Activated CD4-positive, alpha-beta T cell treated with anti-CD3 and anti-CD28 coated beads for 1 hour (primary cell): Measurements from ENCODE around the gene ERICH6B.

Experiments
- DNase-seq: peaks from one replicate; pipeline ENCODE4 v3.0.0-alpha.2; 2020

Gene ERICH6B

DNA sequence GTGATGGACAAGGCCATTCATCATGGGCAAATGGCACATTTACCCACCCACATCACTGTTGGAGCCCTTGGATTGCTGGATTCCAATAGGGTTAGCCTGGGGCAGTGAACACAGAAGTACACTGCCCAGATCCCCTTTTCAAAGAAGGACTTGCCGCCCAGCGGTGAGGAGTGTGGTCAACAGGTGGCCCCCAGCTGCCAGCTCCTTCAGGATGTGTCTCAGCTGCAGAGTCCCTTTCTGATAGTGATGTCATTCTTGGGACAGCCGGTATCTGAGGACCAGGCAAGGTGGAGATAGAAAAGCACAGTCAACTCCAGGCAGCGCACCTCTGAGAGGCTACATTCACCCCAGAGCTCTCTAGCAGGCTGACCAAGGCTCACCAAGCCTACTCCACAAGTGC is 16.9 kb downstream of the ERICH6B start:
- DNase-seq = no peak

DNA sequence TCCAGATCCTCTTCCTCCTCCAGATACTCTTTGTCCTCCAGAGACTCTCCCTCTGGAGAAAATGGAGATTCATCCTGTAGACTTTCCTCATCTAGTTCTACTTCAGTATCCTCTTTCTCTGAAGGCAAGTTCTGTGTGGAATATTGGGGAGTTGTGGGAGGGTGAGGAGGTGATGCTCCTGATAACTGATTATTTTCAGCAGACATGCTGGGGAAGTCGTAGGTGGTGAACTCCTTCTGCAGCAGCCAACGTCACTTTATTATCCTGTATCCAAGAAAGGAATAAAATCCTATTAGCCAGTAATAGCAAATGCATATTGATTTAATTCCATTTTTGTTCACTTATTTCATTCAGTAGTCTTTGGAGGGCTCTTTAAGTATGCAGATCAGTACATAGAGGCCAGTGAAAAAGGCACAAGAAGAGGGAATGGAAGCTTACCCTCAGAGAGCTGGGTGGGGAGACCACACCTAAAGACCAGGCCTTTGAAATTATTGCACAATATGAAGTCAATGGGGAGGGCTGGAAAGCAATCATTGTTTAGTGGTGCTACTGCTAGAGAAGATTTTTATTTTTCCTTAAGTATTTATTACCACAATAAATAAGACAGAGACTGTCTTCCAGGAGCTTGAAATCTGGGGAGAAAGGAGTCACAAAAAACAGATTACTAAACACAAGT is 18.6 kb downstream of the ERICH6B start:
- DNase-seq = no peak

DNA sequence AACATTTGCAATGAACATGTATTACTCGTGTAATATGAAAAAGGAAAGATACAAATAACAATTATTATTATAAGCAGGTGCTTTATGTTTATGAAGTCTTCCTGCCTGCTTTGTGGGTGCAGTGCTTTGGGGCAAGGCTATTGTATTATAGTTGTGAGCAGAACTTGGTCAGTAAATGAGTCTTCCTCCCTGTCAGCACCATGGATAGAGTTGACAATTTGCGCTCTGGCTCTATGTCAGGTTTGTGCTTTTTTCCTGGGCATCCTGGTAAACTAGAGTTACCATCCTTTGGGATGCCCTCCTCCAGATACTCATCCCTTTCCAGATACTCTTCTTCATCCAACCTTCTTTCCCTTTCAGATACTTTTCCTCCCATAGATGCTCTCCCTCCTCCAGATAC is 19.6 kb downstream of the ERICH6B start:
- no peak for DNase-seq

DNA sequence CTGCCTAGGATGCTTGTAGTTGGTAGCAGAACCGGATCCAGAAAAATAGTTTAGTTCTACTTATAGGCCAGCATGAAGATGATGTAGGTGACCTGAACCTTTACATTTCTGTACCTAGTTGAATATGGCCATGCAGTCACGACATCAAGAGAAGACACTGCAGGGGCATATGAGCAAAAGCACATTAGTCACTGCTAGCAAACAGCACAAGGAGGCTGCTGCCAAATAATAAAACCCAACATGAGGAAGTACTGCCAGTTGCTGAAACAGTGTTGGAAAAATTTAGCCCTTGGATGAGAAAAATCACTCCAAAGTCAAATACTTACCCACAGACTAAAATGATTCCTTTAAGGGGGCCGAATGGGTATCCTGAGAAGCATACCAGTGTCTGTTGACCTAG is 20.8 kb downstream of the ERICH6B start:
- no peak for DNase-seq

DNA sequence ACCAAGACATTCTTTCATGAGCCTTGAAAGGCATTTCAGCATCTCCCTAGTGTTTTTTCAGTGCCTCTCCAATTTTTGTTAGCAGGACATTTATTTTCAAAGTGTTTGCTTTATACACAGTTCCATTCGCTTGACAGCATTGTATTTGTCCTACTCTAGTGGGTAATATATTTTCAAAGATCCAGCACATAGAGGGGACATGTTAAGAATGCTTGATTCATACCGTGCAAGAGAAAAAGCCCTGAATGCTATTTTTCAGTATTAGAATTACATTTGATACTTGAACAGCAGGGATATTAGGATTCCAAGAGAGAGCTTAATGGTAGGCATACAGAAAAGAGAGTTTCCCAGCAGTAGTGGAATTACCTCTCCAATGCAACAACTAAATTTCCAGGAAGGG is 21.3 kb downstream of the ERICH6B start:
- no peak for DNase-seq

DNA sequence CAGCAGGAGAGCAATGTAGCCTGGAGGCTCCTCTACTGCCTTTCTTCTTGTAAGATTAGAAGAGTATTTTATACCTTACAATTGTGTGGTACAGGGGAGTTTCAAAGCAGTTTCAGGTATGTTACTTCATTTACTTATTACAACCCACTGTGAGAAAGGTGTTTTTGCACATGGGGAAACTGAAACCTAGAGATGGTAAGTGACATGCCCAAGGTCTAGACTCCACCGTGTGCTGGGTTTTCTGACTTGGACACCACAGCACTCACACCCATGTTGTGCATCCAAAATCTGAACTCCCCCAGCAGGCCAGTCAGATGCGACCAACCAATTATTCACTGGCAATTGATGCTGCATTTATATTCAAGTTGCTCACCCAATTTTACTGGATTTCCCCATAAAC is 22.8 kb downstream of the ERICH6B start:
- DNase-seq = no peak

DNA sequence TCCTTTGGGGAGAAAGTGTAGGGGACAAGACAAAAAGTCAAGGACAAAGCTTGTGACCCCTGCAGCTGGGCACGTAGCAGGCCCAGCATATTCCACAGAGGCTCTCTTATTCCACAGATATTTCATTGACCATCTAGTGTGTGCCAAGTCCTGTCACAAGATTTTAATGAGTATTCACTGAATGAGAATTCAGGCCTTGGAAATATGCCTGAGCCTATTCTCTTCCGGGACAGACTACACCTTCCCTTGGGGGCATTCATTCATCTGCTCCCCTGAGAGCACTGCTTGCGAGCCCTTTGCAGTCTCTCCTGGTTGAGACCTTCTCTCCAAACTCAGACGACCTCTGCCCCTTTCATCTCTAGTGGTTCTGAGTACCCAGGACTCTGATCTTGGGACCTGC is 25.5 kb downstream of the ERICH6B start:
- DNase-seq = no peak

DNA sequence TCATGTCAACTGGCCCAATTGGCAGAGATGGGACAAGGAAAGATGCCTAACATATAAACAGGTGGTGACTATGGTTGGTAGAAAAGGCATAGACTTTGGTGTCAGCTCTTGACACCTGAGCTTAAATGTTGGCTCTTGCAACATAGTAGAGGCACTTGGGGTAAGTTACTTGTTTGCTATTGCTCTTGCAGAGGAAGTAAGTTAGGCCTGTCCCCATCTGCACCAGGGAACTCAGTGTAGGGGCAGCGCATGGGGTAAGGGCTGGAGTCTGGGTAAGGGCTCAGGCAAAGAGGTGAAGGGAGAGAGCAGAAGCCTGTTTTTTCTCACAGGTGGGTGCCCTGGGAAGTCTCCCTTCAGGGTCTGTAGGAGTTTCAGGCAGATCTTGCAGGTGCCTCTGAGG is 27.6 kb downstream of the ERICH6B start:
- no peak for DNase-seq

DNA sequence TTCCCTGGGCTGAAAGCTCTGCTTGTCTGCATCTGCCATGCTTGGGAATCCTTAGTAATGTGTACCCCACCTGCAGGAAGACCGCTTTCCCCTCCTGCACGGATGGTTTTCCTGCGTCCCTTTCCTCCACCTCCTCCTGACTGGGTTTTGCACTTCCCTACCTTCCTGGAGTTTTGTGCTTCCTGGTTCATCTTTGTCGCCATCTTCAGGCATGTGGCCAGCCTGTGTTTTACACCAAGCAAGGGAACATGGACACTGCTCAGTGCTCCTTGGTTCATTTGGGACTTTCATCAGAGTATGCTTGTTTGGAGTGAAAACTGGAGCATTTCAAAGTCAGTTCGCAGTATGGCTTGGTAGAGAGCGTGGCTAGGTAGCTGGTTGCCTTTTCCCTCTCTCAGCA is 30.7 kb downstream of the ERICH6B start:
- no peak for DNase-seq

DNA sequence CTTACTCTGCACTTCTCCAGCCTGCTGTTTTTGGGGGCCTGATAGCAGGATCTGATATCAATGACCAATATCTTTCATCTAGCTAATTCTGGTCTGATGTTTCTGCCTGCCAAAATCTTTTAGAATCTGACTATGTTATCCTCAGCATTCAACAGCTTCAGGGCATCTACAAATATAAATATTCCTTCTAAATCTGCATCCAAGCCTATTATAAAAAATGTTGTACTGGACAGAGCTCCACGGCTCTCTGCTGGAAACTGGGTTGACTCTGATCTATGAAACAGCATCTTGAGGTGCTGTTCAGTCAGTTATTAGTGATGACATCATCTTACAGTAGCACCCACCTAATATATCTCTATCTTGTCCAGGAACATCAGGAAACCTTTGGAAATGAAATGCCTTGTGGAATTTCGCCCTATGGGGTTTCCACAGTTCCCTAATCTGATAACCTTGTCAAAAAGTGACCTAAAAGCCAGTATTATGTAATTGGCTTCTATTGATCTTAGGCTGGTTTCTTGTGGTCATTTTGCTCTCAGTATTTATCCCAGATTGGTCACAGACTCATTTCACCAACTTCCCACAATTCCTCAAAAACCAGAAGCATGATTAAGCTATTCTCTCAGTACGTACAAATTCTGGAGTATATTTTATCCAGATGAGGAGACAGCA is 33.0 kb downstream of the ERICH6B start:
- no peak for DNase-seq

DNA sequence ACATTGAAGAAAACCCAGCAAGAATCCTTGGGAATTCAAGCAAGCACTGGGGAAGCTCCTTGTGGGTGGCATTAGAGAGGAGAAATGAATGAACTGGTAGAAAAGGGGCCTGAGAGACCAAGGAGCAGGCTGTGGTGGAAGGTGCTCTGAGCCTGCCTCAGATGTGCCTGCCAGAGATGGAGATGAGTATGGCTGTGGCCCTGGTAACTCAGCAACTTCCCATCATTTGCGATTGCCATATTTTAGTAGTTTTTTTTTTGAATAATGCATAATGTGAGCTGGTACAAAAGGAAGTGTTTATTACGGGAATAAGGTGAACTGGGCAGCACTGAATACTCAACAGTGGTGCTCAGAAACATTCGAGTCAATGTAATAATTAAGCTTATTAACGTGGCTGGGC is 39.1 kb downstream of the ERICH6B start:
- no peak for DNase-seq

DNA sequence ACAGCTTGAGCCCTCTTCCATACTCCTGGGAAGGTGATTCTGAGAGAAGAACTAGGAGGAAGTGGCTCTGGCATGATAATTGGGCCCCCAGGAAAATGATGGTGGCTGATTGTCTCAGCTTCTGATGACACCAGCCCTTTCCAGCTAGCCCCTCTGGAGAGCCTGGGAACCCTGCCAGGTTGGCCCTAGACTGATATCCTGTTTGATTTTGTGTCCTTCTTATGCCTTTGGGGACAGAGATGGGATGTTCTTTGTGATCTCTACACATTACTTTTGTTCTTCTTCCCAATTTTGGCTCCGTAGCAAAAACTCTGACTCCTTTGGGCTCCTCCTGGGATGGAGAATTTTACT is 39.7 kb downstream of the ERICH6B start:
- no peak for DNase-seq

DNA sequence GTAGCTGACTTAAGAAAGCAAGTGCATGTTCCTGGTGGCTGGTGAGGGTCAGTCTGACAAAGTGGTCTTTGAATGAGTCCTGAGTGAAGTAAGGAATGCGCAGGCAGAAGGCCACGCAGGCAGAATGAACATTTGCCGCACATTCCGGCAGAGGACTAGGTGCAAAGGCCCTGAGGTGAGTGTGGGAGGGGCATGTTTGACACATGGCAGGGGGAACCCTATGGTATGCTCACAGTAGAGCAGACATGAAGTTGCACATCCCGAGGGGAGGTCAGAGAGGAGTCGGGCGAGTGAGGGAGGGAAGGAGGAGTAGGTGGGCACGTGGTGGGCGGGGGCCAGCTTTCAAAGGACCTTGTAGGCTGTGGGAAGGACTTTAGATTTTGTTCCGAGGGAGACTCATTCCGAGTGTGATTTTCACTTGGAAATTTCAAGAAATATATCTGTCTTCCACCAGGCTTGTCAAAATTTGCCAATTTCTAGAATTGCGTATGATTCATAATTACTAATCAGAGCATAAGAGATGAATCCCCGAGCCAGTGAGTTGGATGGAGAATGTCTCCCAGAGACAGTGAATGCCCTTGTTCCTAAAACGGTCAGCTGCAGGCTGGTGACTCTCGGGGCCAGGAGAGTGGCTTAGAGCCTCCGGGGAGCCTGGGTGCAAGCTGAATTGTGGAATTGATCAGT is 40.3 kb downstream of the ERICH6B start:
- no peak for DNase-seq

DNA sequence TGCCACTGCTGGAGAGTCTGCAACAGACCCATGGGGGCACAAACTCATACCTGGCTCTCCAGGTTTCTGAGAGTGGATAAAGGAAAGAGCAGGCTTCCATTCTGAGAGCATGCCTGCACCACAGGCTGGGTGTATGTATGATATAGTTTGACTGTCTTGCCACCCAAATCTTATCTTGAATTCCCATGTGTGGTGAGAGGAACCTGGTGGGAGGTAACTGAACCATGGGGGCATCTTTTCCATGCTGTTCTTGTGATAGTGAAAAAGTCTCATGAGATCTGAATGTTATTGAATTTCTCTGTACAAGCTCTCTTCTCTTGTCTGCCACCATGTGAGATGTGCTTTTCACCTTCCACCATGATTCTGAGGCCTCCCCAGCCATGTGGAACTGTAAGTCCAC is 50.2 kb downstream of the ERICH6B start:
- DNase-seq = no peak

DNA sequence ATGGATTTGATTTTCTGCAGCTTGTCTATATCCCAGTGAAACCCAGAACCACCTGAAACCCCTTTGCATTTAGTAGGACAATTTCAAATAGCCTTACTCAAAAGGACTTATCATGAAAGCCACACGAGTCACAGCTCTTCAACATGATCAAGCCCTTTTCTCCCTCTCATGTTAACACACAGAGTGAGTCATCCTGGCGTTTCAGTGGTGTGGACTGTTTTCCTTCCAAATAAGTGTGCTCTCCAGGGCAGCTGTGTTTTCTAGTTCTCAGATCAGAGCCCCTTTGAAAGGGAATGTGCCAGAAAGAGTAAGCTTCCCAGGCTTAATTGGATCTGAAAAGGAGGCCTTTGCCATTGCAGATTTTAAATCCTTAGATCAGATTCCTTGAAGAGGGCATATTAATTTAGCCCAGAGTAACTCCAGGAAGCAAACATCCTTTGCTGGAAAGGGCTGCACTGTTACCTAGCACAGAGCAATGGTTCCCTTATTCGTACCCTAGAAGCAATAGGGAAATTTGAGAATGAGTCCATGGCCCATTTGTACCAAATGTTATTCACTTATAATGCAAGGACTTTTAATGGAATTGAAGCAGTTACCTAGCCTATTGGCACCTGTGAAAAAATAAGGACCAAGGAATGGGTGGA is 51.3 kb downstream of the ERICH6B start:
- no peak for DNase-seq

DNA sequence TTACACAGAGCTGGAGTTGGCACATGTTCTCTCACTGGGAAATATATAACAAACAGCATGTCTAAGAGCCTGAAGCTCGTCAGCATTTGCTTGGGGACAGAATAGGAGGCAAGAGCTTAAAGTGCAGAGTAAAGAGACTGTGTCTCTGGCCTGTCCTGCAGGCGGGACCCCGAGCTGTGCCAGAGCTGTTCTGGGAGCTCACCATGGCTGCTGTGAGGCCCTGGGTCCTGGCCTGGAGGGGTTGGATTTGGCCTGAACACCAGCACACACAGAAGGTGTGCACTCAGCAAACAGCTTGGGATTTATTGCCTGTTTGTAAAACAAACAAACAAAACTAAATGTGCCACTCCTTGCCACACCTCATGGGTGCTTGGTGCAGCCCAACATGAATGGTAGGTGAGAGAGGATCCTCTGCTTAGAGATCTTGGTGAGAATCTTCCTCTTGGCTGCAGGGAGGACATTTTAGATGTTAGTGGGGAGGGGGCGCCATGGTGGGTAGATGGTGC is 60.9 kb downstream of the ERICH6B start:
- no peak for DNase-seq

DNA sequence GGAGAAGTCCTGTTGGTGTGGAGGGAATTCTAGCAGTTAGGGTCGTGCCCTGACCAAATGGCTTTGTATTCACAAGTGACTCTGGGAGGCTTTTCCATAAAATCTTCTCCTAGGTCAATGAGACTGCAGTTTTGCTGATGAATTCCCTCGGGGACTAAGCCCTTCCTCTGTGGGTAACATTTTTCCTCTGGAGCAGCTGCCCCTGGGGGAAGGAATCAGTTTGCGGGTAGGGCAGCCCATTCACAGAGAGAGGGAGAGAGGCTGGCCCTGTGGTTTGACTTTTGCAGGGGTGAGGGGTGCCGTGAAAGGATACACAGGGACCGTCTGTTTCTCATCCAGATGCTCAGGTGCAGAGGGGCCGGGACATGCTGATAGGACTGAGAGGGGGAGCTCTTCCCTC is 67.3 kb downstream of the ERICH6B start:
- DNase-seq = no peak

DNA sequence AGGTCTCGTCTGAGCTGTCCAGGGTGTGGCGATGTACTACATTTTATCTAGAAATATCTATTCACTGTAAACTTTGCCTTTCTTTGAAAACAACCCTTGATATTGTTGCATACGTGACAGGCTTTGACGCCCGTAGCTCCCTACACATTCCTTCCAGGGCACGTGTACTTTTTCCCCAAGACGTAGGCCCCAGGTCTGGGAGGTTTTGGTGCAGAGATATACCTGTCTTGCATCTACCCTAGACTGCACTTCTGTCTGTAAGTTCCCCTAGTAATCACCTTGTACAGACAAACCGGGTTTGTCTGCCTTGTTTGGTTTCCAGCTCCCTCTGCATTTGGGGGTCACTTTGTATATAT is 69.2 kb downstream of the ERICH6B start:
- DNase-seq = no peak

DNA sequence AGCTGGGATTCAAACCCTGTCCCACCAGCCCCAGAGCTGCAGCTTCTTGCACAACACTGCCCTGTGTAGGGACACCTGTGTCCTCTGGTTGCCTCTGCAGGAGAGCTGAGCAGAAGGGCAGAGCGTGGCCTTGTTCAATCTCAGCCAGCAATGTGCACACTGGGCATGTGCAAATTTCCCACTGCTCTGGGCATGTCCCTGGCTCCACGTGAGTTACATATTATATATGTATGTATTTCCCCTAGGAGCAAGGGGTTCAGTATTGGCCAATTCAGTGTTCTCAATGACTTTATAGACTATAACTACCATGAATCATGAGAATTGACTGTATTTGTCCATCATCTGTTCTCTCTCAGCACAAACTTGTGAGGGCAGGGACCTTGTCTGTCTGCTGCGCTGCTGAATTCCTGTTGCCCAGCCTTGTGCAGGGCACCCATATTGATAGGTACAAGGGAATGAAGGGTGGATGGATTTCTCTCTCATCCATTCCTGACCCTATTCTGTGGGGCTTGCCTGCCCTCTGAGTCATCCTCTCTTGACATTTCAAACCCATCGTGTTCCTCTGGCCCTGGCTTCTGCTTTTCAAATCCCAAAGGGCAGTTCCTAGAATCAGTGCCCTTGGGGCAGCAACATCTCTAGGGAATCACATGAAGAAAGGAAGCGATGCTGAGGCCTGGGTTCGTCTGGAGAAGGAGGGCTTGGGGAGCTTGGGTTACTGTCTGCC is 69.7 kb downstream of the ERICH6B start:
- DNase-seq = no peak

DNA sequence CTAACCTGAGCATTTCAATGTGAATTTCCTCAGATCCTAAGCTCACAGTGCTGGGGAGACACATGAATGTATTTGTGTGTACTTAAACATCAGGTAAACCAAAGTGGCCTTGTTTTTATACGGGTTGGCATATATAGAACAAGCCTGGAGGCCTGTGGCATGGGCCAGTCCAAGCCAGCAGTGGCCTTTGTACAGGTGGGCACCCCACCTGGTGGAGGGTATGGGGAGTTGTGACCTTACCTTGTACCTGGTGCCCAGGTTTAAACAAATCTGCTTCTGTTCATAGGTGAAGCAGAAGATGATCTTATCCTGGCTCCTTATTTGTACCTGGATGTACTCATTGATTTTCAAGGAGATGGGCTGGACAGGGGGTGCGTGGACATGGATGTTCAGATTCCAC is 71.0 kb downstream of the ERICH6B start:
- DNase-seq = no peak

DNA sequence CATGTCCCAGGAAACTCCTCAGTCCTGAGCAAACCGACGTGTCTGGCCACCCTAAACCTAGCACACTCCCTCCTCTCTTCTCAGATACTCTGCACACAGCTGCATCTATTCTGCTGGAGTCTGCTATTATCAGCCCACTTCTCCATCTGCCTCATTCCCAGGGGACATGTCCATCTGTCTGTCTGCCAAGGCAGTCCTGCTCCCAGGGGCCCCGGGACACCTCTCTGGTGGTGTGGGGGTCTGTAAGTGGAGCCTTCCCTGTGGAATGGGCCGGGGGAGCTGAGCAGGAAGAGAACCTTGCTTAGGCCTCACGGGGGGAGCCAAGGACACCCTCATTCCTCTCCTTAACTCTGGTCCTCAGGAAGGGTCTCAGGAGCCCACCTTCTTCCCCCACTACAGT is 72.7 kb downstream of the ERICH6B start:
- no peak for DNase-seq

DNA sequence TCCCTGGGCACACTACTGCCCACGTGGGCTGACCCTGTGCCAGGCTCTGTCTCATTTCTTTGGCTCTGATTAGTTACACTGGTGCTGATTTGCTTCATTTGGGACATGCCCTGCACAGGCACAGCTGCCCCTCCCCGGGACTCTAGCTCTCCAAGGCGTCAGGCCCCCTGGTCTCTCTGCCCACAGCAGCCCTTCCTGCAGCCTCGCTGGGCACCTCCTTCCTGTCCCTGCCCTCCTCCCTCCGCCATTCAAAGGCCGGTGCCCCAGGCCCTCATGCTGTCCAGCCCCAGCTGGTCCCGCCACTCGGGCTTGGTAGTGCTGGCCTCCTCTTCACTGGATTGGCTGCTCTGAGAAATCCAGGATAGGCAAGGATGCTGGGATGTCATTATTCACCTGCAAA is 73.1 kb downstream of the ERICH6B start:
- no peak for DNase-seq

DNA sequence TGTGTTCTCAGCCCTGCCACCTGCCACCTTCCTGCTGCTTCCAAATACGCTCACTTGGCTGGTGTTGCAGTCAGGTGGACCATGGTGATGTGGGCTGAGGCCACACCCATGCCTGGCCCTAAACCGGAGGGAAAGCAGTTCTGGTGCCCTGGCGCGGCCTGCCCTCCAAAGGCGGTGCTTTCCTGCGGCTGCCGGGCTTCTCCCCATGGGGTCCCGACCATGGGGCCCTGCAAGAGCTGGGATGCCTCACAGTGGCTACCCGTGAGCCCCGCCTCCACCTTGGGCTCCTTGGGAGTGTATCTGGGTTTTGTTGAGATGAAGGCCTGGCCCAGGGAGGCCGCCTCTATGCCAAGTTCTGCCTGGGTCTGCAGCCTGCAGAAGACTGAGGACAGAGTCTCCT is 73.7 kb downstream of the ERICH6B start:
- no peak for DNase-seq
